GM18870 (cell line): ENCODE results near the gene DSCAML1.

ENCODE experiments used
- ATAC-seq: cut with Tn5 transposase; IDR thresholded peaks from one replicate; pipeline ENCODE4 v1.9.1; 2021; ENCODE audit warnings: moderate library complexity; ENCODE audit not compliant: unreplicated experiment

DSCAML1 gene

DNA sequence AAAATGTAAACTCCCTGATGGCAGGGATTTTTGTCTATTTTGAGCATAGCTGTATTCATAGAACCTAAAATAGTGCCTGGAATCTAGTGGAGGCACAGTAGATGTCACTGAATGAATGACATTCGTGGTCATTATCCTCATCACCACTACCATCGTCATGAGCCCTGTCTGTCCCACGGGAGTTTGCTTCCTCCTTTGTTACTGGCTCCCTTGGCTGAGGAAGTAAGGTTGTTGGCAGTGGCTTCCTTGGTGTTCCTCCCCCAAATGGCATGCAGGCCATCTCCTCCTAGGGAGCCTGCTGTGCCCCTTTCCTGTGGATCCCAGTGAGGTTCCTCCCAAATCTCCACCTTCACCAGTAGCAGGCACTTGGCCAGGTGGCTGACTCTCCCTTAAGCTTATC, 286.4 kb downstream of the DSCAML1 start:
- ATAC-seq: no peak

DNA sequence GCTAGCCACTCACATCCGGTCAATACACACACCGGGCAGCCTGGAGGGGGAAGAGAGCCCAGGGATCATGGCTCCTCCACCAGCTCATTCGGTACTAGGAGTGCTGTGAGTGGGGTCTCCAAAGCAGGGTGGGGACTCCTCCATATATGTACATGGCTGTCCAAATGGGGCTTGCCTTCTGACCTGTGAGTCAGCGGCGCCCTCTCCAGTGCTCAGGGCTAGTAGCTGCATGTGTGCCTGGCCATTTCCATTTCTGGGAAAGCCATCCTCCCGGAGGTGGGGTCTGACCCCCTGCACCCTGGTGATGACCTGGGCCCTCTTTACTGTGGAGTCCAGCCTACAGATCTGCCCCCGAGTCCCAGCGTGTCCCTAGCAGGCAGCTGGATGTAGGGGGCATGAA, 287.5 kb downstream of the DSCAML1 start:
- no peak for ATAC-seq

DNA sequence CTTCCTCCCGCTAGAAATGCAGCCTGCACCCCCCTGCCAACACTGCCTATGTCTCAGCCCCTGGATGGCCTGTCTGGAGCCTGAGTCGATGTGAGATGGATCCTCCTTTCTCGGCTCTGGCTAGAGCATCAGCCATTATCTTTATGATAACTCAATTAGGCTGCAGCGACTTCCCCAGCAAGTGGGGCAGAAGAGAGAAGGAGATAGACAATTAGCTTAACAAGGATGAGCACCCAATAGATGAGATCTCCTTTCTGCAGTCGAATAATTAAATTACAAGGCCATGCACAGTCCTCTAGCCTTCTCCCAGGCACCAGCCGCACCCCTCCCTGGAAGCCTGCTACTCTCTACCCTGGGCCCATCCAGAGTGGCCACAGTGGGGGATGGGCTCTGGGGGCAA, 290.0 kb downstream of the DSCAML1 start:
- ATAC-seq: no peak

DNA sequence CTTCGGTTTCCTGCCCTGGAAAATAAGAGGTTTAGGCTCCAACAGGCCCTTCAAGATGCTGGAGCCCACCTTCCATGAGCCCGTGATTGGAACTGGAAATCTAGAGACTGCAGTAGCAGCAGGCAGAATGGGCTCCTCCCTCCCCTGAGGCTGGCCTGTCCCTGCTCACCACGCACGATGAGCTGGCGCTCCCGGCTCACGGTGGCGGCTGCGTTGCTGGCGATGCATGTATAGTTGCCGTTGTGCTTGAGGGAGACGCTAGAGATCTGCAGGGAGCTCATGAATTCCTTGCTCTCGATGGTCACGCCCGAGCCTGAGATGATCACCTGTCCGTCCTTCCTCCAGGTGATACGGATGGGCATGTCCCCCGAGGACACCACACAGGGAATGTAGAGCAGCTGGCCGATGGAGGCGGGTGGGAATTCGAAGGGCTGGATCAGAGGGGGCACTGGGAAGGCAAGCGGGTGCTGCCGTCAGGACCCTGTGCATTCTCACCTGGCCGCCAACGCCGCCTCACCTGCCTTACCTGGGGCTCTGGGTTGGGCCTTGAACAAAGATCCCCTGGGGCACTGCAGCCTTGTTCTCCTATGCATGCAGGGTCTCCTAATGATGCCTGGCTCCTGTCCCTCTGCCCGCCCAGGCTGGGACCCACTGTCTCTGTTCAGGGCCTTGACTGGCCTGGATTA, 291.6 kb downstream of the DSCAML1 start:
- no peak for ATAC-seq

DNA sequence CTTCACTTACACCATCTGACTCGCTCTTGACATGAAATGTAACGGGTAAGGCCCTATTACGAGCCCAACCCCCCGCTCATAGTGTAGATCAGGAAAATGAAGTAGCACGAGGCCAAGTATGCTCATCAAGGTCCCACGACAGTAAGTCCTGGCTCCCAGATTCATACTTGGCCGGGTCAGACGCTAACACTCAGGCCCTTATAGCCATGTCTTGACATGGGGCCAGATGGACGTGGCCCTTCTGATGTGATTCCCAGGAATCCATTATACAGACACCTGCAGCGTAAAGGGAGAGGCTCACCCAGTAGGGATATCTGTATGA, 294.3 kb downstream of the DSCAML1 start:
- no peak for ATAC-seq

DNA sequence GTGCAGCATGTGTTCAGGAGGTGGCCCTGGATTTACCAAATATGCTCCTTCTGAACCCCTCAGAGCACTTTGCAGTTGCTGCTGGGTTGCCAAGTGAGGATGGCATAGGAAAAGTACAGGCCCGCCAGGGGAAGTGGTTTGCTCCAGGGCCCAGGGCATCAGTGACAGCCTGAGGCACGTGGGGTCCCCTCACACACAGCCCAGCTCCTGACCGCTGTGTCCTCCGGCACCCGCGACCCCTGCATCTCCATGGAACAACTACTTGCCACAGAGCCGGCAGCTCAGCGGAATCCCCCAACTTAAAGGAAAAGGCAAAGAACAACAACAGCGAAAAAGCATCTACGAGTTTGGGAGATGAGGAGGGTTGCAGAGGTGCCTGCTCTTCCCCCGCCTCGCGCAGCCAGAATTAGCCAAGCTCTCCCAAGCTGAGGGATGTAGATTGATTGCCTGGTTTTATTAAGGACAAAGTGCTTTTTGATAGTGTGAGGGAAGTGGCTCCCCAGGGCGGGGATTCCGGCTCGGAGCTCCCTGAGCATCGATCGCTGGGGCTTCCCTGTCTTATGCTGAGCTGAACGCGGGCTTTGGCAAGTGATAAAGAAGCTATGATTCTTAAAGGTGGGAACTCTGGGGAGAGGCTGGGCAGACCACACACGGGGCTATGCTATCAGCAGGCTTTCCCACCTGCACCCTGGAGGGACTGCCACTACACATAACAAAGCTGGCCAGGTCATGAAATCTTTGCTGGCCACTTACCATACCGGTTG, 294.8 kb downstream of the DSCAML1 start:
- ATAC-seq: no peak

DNA sequence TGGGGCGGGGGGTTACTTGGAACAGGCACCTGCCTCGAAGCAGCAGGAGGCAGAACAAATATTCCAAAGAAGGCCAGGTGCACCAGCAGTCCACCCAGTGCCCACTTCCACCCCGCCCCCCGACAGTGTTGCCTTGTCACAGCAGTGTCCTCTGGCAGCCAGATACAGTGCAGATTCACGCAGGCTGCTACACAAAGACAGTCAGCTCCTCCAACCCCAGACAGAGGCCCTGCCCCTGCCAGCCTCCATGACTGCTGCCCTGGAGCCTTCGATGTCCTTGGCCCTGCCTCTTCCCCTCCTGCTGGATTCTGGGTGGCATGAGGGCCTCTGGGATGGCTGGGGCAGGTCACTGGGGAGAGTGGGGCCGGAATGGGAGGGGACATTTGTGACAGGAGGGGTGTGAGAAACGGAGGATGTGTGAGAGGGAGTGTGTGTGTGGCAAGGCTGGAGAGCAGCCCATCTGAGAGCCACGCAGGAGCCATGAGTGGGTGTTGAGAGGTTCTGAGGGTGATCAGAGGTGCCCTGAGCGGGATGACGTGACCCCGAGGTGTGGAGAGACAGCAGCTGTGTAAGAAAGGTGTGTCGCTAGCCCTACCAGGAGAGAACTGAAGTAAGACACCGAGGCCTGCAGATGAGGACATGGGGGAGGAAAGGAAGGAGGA, 295.6 kb downstream of the DSCAML1 start:
- ATAC-seq: no peak

DNA sequence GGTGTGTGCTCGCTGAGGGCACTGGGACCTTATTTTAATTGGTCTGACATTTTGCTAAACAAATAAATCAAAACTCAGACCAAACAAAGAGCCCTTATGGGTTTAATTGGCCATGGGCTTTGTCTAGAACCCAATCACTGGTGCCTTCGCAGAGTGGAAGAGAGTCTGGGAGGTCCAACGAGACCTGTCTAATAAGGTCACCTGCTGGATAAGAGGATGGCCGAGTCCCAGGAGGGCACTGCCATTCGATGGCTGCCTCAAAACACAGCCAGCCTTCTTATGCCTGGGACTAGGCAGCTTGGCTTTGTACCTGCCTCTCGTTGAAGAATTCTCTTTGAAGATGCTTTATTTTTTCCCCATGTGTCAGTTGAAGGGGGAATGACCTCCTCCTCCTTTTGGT, 298.2 kb downstream of the DSCAML1 start:
- no peak for ATAC-seq

DNA sequence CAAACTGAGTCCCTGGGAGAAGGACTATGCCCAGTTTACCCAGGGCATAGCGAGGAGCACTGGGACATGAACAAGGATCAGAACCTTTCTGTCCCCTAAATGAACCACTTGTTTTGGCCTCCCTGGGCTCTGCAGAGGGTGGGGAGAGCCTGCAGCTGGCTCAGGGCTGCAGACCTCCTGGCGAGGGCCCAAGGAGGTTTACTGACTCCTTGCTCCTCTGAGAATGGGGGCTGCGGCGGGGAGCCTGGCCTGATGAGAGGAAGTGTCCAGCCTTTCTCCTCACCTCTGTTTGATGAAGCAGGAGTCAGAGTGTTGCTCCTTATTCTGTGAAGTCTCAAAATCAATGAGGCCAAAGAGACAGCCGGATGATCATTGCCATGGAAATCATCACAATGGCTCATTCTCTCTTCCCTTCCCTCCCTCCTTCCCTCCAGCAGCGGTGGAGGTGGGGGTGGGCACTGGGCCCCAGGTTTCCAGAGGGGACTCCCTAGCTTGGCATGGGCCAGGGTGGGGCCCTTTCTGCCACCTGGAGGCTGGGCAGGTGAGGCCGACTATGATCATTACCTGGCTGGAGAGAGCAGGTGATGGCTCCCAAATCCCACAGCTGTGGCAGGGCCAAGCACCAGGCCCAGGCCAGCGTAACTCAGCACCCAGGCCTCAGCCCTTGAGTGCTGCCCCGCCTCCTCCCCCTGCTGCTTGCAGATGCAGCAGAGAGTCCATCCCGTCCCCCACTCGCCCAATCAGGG, 299.6 kb downstream of the DSCAML1 start:
- ATAC-seq: no peak

DNA sequence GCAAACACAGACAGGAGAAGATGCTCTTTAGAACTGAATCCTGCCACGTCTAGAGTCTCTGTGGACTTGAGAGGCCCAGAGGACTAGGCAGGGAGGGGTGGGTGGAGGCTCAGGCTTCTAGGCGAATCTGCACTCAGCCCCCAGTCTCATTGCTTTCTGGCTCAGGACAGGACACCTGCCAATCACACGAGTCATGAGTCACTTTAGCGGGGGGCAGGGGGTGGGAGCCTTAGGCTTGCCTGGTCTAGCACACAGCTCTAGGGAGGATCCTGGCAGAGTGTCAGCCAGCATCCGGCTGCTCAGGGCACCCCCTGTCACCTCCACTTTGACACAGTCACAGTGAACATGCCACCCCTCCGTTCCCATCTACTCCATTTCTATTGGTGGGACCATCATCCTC, 301.7 kb downstream of the DSCAML1 start:
- no peak for ATAC-seq

DNA sequence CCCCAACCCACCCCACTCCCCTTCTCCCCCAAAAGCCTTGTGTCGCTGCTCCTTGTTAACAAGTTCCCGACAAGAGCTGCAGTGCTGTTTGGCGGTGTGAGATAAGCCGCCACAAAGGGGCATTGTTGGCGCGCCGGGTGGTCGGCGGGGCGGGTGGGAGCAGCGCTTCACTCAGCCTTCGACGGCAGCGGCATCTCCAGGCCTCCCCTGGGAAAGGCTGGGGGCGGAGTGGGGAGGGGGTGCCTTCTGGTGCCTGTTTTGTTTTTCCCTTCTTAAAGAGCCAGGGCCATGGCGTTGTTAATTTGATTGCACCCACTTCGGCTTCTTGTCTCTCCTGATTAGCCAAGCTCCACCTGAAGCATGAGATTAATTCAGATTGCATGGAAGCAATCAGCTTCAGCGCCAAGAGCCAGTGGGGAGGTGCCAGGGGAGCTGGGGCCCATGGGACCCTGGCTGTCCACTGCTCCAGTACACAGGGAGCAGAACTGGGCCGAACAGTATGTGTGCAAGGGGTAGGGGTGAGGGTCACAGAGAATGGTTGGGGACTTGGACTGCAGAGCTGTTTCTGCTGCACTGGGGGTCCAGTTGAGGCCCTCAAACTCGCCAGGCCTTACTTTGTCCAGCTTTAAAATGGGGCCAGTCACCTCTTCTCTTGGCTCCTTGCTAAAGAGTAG, 304.3 kb downstream of the DSCAML1 start:
- no peak for ATAC-seq

DNA sequence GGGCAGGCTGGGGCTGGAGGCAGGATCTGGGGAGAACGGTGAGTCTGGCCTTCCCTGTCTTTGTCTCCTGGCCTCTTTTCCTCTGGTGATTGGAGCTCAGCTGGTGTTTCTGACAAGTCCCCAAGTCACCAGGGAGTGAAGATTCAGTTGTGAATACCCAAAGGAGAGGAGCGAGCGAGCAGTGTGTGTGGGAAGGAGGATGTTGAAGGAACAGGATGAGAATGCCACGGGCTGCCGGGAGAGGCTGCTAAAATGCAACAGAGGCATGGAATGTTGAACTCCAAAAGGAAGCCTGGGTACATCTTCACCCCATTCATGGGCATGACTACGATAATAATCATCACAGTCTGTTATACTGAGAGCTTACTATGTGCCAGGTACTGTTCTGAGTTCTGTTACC, 306.1 kb downstream of the DSCAML1 start:
- ATAC-seq: no peak

DNA sequence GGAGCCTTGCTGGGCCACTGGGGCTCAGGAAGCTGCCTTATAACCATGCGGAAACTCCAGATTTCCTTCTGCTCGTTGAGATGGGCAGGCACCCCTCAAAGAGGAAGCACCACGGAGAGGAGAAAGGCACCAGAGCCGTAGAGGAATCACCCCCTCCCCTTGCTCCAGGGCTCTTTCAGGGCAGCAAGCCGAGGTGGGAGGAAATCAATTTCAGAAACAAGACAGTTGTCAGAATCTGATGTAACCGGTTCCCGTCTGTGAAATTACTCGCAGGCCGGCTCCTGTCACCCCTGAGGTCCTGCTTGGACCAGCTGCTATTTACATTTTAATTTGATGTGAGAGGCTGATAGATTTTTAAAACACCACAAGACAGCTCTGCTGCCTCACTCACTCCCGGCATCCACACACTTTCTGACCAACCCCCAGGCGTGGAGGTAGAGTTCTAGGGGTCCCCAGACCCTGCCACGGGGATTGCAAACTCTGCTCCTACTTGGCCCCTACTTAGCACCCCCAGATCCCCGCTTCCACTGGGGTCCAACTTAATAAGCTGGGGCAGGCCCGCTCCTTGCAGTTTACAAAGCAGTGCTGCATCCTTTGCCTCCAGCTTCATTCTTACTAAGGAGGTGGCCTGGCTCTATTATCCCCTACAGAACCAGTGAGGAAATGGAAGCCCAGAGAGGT, 306.9 kb downstream of the DSCAML1 start:
- no peak for ATAC-seq

DNA sequence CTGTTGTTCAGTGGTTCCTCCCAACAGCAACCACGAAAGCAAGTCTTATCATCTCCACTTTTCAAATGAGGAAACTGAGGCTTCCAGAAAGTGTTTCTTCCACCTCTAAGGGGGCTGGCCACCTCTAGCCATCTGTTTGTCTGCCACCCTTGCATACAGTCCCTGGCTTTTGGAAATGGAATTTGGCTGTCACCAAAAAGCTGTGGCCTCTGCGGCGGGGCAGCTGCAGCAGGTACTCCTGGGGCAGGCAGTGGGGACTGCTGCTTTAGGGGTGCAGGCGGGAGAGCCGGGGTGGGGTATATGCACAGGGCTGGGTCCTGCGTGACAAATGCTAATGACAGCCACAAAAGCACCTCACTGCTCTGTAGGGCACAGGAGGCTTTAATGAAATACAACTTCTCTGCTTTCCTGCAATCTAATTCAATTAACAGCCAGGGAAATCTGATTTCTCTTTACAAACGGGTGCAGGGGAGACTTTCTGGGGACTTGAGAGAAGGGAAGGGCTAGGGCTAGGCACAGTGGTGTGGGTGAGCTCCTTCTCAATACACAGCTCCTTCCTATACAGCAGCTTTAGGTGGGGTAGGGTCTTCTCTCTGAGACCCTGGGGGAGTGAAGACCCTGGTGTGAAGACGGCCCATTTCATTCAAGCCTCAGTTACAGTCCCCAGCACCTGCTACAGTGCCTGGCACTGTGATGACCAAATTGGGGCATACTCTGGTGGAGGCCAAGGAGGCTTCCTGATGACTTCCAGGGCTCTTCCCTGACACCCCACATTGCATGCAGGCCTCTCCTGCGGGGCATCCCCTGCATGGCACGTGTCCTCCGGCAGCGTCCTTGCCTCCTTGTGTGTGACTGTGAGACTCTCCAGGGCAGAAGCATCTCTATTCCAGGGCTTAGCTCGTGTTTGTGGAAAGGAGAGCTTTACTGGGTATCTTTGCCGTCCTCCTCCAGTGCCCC, 307.7 kb downstream of the DSCAML1 start:
- ATAC-seq: no peak

DNA sequence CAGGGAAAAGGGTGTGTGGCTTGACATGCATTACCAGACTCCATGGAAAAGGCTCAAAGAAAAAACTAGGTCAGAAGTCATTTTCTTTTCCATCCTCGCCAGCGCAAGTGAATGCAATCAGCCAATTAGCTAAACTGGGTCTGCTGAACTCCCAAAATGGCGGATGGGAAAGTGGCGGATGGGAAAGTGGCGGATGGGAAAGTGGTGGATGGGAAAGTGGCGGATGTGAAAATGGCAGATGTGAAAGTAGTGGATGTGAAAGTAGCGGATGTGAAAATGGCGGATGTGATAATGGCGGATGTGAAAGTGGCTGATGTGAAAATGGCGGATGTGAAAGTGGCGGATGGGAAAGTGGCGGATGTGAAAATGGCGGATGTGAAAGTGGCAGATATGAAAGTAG, 311.0 kb downstream of the DSCAML1 start:
- no peak for ATAC-seq

DNA sequence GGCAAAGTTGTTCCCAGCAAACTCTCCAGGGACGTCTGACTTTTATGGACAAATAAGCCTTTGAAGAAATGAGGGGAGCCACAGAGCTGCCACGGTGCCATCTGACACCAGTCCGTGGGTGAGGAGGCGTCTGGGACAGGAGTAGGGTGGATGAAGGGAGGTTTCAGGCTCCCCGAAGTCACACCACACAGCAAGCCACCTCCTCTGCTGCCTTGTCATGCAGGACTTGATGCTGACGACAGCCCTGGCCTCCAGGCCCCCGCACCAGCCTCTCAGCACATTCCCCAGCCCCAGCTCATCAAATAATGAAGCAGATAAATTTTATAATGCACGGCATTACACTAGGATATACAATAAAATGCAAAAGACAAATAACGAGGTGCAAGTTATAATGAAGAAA, 312.9 kb downstream of the DSCAML1 start:
- no peak for ATAC-seq

DNA sequence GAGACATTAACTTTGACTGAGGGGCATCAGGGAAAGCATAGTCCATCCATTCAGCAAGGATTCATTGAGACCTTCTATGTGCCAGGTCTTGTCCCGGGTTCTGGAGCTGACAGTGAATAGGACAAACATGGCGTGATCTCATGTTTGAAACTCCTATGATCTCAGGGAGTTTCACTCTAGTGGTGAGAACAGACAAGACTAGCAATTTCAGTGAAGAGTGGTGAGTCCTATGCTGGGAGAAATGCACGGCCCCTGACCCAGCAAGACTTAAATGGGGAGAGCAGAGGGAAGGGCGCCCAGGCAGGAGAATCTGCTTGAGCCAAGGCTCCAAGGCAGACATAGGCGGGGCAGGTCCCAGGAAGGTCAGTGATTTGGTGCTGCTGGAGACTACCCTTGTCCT, 313.6 kb downstream of the DSCAML1 start:
- ATAC-seq: no peak

DNA sequence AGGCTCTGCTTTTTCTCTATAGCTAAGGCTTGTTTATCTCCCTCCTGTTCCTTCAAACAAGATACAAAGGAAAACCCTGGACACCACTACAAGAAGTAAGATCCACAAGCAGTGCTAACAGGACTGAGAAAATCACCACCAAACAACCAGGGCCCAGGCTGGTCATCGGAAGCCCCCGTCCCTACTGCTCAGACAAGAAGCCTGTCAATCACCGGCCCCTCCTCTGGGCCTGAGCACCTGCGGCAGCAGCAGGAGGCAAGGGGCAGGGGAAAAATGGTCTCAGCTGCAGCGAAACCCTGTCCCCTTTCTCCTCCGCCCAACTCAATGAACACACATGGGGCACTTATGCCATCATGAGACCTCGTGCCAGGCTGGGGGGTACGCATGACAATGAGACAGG, 314.1 kb downstream of the DSCAML1 start:
- ATAC-seq: no peak

DNA sequence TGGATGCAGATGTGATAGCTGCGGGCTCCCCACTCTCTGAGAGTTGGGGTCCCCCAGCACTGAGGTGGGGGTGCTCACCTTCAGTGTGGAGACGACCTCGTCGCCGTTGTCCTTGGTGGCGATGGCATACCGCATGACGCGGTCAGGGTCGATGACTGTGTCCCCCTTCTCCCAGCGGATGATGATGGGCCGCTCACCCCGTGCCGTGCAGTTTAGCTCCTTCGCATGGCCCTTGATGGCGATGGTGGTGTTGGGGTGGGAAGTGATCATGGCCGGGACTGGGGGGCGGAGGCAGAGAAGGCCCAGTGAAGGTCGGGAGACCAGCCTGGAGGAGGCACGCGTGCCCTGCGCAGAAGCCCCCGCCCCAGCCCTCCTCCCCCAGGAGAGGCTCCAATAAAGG, 315.1 kb downstream of the DSCAML1 start:
- no peak for ATAC-seq
